Neural cell (in vitro differentiated cells): ENCODE data around the gene FASTKD1. TPM values are rescaled to one million over a fixed set of nuclear protein-coding genes. Genes with fewer than 3 reads are reported as not detected.

Source experiments
- H2AFZ ChIP-seq: fragments of 200-600, 300-800 bp; sonication (generic), shearing (Covaris generic); 2 replicates; pipeline ENCODE4 v1.6.0; 2014; ENCODE audit warnings: low read depth, mild to moderate bottlenecking, antibody characterized with exemption, low read length, moderate library complexity
- H3F3A ChIP-seq: fragments of 200-600 bp; shearing (Covaris generic); 2 replicates; pipeline ENCODE4 v1.6.1; 2016; ENCODE audit warnings: mild to moderate bottlenecking, moderate library complexity, mixed read lengths, antibody characterized with exemption, low read length; ENCODE audit not compliant: insufficient read depth, poor library complexity, severe bottlenecking
- H3K27ac ChIP-seq: fragments of 200-600, 300-800 bp; sonication (generic), shearing (Covaris generic); 2 replicates; pipeline ENCODE4 v1.5.1; 2014; ENCODE audit warnings: mild to moderate bottlenecking, low read length, moderate library complexity
- H3K27me3 ChIP-seq: fragments of 300-800, 200-600 bp; sonication (generic), shearing (Covaris generic); 2 replicates; pipeline ENCODE4 v1.6.0; 2014; ENCODE audit warnings: mild to moderate bottlenecking, low read depth, low read length, moderate library complexity; ENCODE audit not compliant: insufficient read depth
- H3K36me3 ChIP-seq: fragments of 300-800, 200-600 bp; sonication (generic), shearing (Covaris generic); 2 replicates; pipeline ENCODE4 v1.5.1; 2014; ENCODE audit warnings: mild to moderate bottlenecking, antibody characterized with exemption, low read length, moderate library complexity; ENCODE audit not compliant: insufficient read depth
- H3K4me2 ChIP-seq: fragments of 300-800, 200-600 bp; sonication (generic), shearing (Covaris generic); 2 replicates; pipeline ENCODE4 v1.6.0; 2014; ENCODE audit warnings: mild to moderate bottlenecking, low read length
- H3K4me3 ChIP-seq: fragments of 300-800, 200-600 bp; sonication (generic), shearing (Covaris generic); 2 replicates; pipeline ENCODE4 v1.5.1; 2014; ENCODE audit warnings: mild to moderate bottlenecking, low read length, moderate library complexity
- H3K79me2 ChIP-seq: fragments of 200-600 bp; shearing (Covaris generic); replicated peaks from 2 replicates; pipeline ENCODE4 v1.6.0; 2014; ENCODE audit warnings: mild to moderate bottlenecking, low read length, moderate library complexity; ENCODE audit not compliant: insufficient read depth
- H3K9ac ChIP-seq: fragments of 300-800, 200-600 bp; sonication (generic), shearing (Covaris generic); 2 replicates; pipeline ENCODE4 v1.6.1; 2016; ENCODE audit warnings: mild to moderate bottlenecking, low read length, mixed read lengths
- H3K9me2 ChIP-seq: fragments of 200-600 bp; shearing (Covaris generic); 2 replicates; pipeline ENCODE4 v1.6.1; 2016; ENCODE audit warnings: mild to moderate bottlenecking, low read length, mixed read lengths; ENCODE audit not compliant: insufficient read depth
- H3K9me3 ChIP-seq: fragments of 200-600, 300-800 bp; sonication (generic), shearing (Covaris generic); 2 replicates; pipeline ENCODE4 v1.6.1; 2016; ENCODE audit warnings: mild to moderate bottlenecking, mixed run types, low read length, moderate library complexity, mixed read lengths
- H4K20me1 ChIP-seq: fragments of 200-600 bp; shearing (Covaris generic); 2 replicates; pipeline ENCODE4 v1.6.1; 2016; ENCODE audit warnings: mild to moderate bottlenecking, mixed run types; ENCODE audit not compliant: insufficient read depth
- EP300 ChIP-seq: fragments of 450-650 bp; conservative IDR thresholded peaks from 2 replicates; pipeline ENCODE4 v1.6.1; 2014; ENCODE audit warnings: antibody characterized with exemption, mild to moderate bottlenecking, moderate library complexity; ENCODE audit not compliant: poor library complexity, severe bottlenecking
- EZH2 ChIP-seq: fragments of 200-600, 300-800 bp; shearing (Covaris generic), sonication (generic); IDR thresholded peaks from 2 replicates; pipeline ENCODE4 v1.6.1; 2014; ENCODE audit warnings: antibody characterized with exemption, low read length, borderline replicate concordance, mild to moderate bottlenecking; ENCODE audit not compliant: insufficient read depth, poor library complexity, severe bottlenecking
- MXI1 ChIP-seq: fragments of 450-650 bp; conservative IDR thresholded peaks from 2 replicates; pipeline ENCODE4 v1.6.1; 2014; ENCODE audit warnings: antibody characterized with exemption, mild to moderate bottlenecking; ENCODE audit not compliant: poor library complexity, severe bottlenecking
- POLR2AphosphoS5 ChIP-seq: IDR thresholded peaks from 2 replicates; pipeline ENCODE4 v1.6.1; 2012
- RAD21 ChIP-seq: fragments of 450-650 bp; conservative IDR thresholded peaks from 2 replicates; pipeline ENCODE4 v1.6.1; 2014; ENCODE audit warnings: antibody characterized with exemption, mild to moderate bottlenecking, moderate library complexity
- SMC3 ChIP-seq: fragments of 450-650 bp; conservative IDR thresholded peaks from 2 replicates; pipeline ENCODE4 v1.6.1; 2014; ENCODE audit warnings: antibody characterized with exemption, mild to moderate bottlenecking, moderate library complexity; ENCODE audit not compliant: poor library complexity
- TAF1 ChIP-seq: IDR thresholded peaks from 2 replicates; pipeline ENCODE4 v1.6.1; 2012; ENCODE audit warnings: low read depth
- polyA plus RNA-seq: library from polyadenylated mRNA; depleted of rRNA; stranded (reverse); fragments of >200 nt; gene quantifications from 2 replicates; pipeline ENCODE4 v1.2.3, GENCODE V29; 2014
- TF ChIP-seq, protein P1 (sequence below): fragments of 450-650 bp; IDR thresholded peaks from 2 replicates; pipeline ENCODE4 v1.5.1; 2014; ENCODE audit warnings: antibody characterized with exemption, mild to moderate bottlenecking, moderate library complexity; ENCODE audit not compliant: poor library complexity, severe bottlenecking
- TF ChIP-seq, protein P2 (sequence below): IDR thresholded peaks from 2 replicates; pipeline ENCODE4 v1.6.1; 2012; ENCODE audit warnings: borderline replicate concordance

FASTKD1 gene
- polyA plus RNA-seq, 1 donor from 2014 or later = 50.3 TPM

DNA sequence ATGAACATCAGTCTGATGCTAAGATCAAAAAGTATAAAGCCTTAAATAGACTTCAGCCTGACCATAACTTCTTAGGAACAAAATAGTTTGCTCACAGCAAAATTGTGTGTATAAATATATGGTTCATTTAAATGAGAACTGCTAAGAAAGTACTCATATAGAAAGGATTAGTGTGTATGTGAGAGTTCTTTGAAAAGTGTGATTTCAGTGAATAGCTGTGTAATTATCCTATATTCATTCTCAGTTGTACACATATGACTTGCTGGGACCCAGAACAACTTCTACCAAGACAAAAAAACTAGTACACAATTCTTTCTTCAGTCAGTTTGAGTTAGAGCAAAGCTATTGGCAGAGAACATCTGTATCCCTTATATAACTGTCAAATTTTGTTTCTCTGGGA is 87.2 kb downstream of the FASTKD1 start:
- no peak for TF ChIP-seq EP300
- TF ChIP-seq MXI1 = no peak
- TF ChIP-seq, protein P1, sequence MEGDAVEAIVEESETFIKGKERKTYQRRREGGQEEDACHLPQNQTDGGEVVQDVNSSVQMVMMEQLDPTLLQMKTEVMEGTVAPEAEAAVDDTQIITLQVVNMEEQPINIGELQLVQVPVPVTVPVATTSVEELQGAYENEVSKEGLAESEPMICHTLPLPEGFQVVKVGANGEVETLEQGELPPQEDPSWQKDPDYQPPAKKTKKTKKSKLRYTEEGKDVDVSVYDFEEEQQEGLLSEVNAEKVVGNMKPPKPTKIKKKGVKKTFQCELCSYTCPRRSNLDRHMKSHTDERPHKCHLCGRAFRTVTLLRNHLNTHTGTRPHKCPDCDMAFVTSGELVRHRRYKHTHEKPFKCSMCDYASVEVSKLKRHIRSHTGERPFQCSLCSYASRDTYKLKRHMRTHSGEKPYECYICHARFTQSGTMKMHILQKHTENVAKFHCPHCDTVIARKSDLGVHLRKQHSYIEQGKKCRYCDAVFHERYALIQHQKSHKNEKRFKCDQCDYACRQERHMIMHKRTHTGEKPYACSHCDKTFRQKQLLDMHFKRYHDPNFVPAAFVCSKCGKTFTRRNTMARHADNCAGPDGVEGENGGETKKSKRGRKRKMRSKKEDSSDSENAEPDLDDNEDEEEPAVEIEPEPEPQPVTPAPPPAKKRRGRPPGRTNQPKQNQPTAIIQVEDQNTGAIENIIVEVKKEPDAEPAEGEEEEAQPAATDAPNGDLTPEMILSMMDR = no peak
- no peak for TF ChIP-seq RAD21
- TF ChIP-seq, protein P2, sequence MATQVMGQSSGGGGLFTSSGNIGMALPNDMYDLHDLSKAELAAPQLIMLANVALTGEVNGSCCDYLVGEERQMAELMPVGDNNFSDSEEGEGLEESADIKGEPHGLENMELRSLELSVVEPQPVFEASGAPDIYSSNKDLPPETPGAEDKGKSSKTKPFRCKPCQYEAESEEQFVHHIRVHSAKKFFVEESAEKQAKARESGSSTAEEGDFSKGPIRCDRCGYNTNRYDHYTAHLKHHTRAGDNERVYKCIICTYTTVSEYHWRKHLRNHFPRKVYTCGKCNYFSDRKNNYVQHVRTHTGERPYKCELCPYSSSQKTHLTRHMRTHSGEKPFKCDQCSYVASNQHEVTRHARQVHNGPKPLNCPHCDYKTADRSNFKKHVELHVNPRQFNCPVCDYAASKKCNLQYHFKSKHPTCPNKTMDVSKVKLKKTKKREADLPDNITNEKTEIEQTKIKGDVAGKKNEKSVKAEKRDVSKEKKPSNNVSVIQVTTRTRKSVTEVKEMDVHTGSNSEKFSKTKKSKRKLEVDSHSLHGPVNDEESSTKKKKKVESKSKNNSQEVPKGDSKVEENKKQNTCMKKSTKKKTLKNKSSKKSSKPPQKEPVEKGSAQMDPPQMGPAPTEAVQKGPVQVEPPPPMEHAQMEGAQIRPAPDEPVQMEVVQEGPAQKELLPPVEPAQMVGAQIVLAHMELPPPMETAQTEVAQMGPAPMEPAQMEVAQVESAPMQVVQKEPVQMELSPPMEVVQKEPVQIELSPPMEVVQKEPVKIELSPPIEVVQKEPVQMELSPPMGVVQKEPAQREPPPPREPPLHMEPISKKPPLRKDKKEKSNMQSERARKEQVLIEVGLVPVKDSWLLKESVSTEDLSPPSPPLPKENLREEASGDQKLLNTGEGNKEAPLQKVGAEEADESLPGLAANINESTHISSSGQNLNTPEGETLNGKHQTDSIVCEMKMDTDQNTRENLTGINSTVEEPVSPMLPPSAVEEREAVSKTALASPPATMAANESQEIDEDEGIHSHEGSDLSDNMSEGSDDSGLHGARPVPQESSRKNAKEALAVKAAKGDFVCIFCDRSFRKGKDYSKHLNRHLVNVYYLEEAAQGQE = no peak
- TF ChIP-seq TAF1 = no peak
- no peak for TF ChIP-seq EZH2
- no peak for TF ChIP-seq SMC3
- TF ChIP-seq POLR2AphosphoS5 = no peak
- Histone ChIP-seq H3K9me3 (no peaks in the 10 kb centered on the region), H4K20me1 (no peaks in the 10 kb centered on the region), H3F3A (no peaks in the 10 kb centered on the region), H3K27me3 (no peaks in the 10 kb centered on the region), H3K9me2 (no peaks in the 10 kb centered on the region), H3K36me3 (peaks cover 11% of the 10 kb centered on the region), H3K27ac (no peak overlapping the region), H2AFZ (no peak overlapping the region), H3K4me3 (no peak overlapping the region), H3K4me2 (no peak overlapping the region), H3K9ac (no peak overlapping the region), H3K79me2 (no peaks in the 10 kb centered on the region)

DNA sequence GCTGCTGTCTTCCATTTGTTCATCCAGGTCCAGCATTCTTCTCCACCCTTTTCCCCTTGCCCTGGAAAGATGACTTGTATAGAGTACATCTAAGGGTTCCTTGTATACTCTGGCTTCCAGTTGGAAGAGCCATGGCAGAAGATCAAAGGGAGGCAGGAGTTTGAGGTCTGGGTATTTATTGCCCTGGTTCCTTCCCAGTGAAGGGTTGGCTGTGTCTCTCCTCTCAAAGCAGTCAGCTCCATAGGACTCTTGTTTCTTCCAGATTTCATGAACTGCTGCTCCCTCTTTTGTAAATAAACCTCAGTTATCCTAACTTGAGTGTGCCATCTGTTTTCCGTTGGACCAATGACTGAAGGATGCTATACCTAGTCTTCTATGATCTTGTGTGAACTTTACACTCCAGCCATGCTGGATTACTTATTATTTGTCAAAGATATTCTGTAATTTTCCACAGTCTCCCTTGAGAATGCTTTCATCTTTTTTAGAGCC is 88.0 kb downstream of the FASTKD1 start:
- Histone ChIP-seq H3K9me3 (no peaks in the 10 kb centered on the region), H3K4me3 (no peak overlapping the region), H3K36me3 (peaks cover 7% of the 10 kb centered on the region), H3K27ac (no peak overlapping the region), H3K9ac (no peak overlapping the region), H3K79me2 (no peaks in the 10 kb centered on the region), H3K27me3 (no peaks in the 10 kb centered on the region), H3K4me2 (no peak overlapping the region), H4K20me1 (no peaks in the 10 kb centered on the region), H3K9me2 (no peaks in the 10 kb centered on the region), H3F3A (no peaks in the 10 kb centered on the region), H2AFZ (no peak overlapping the region)
- TF ChIP-seq, protein P1 = no peak
- TF ChIP-seq MXI1 = no peak
- no peak for TF ChIP-seq EZH2
- TF ChIP-seq TAF1 = no peak
- no peak for TF ChIP-seq EP300
- TF ChIP-seq SMC3 = no peak
- no peak for TF ChIP-seq RAD21
- TF ChIP-seq, protein P2 = no peak
- TF ChIP-seq POLR2AphosphoS5 = no peak
